Central memory CD8-positive, alpha-beta T cell (primary cell): ENCODE results near the gene UAP1L1.

ENCODE experiments used
- ATAC-seq: fragments of 150-1000 bp; cut with Tn5 transposase; replicated peaks from 2 replicates; pipeline ENCODE4 v1.10.0; 2022; ENCODE audit warnings: mild to moderate bottlenecking, moderate FRiP score, moderate number of reproducible peaks; ENCODE audit not compliant: poor library complexity, severe bottlenecking; ENCODE audit errors: extremely low read depth
- DNase-seq, 2 donors: peaks; one replicate each; pipeline ENCODE4 v3.0.0; 2021; ENCODE audit warnings: low spot score in 2 of 2
- H3K27ac Mint-ChIP-seq: one replicate; pipeline ENCODE4 v1.8.0; 2022; ENCODE audit warnings: low read depth, mild to moderate bottlenecking, moderate library complexity, mixed read lengths
- H3K27me3 Mint-ChIP-seq: one replicate; pipeline ENCODE4 v1.8.0; 2022; ENCODE audit warnings: mixed read lengths
- H3K36me3 Mint-ChIP-seq: one replicate; pipeline ENCODE4 v1.8.0; 2022; ENCODE audit warnings: mild to moderate bottlenecking, moderate library complexity, mixed read lengths; ENCODE audit not compliant: insufficient read depth
- H3K4me1 Mint-ChIP-seq: one replicate; pipeline ENCODE4 v1.8.0; 2022; ENCODE audit warnings: mixed read lengths
- H3K4me3 Mint-ChIP-seq: one replicate; pipeline ENCODE4 v1.8.0; 2022; ENCODE audit warnings: mild to moderate bottlenecking, moderate library complexity, mixed read lengths
- H3K9me3 Mint-ChIP-seq: one replicate; pipeline ENCODE4 v1.8.0; 2022; ENCODE audit warnings: mixed read lengths

Gene UAP1L1

GRCh38 chr9:137128158-137128861 is 51.0 kb downstream of the UAP1L1 start:
- H3K36me3 Mint-ChIP-seq: peaks cover 18% of the 10 kb centered on the region
- H3K27ac Mint-ChIP-seq: peak overlapping the region; percentile 90
- H3K4me1 Mint-ChIP-seq: peaks cover 30% of the 10 kb centered on the region
- H3K27me3 Mint-ChIP-seq: peaks cover 7% of the 10 kb centered on the region
- peak overlapping the region; percentile 79 for H3K4me3 Mint-ChIP-seq
- no peaks in the 10 kb centered on the region for H3K9me3 Mint-ChIP-seq
- ATAC-seq: no peak
- no peak for DNase-seq

DNA sequence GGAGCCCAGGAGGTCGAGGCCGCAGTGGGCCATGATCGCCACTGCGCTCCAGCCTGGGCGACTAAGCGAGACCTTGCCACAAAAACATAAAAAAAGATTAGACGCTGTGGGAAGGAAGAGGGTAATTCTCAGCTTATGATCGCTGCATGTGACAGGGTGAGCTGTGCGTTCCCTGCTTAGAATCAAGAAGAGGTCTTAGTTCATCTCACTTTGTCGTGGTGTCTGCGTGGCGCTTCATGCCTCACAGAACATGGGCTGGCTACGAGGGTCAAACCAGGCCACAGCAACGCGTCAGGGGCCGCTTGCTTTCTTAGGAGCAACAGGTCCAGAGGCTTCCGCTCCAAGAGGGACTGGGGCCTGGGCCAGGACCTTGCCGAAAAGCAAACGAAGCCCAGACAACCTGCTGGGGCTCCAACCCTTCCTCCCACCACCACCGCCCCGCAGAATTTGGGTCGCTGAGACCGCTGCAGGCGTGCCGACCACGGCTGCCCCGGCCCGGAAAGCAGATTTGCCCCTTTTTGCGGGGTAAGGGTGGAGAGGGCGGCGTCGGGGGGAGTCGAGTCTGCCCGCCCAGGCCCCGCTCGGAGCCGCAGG is 51.6 kb downstream of the UAP1L1 start:
- H3K4me1 Mint-ChIP-seq: peaks cover 30% of the 10 kb centered on the region
- H3K27me3 Mint-ChIP-seq: peaks cover 7% of the 10 kb centered on the region
- no peak for DNase-seq
- H3K36me3 Mint-ChIP-seq: peaks cover 18% of the 10 kb centered on the region
- ATAC-seq: peak; percentile 21
- H3K9me3 Mint-ChIP-seq: no peaks in the 10 kb centered on the region
- peak overlapping the region; percentile 90 for H3K27ac Mint-ChIP-seq
- peak overlapping the region; percentile 79 for H3K4me3 Mint-ChIP-seq

GRCh38 chr9:137129456-137130175 is 52.3 kb downstream of the UAP1L1 start:
- peaks cover 10% of the 10 kb centered on the region for H3K27me3 Mint-ChIP-seq
- peaks cover 30% of the 10 kb centered on the region for H3K4me1 Mint-ChIP-seq
- peak; percentile 96 for ATAC-seq
- H3K36me3 Mint-ChIP-seq: peaks cover 18% of the 10 kb centered on the region
- no peaks in the 10 kb centered on the region for H3K9me3 Mint-ChIP-seq
- peak; percentile 76 to 84 for DNase-seq
- H3K27ac Mint-ChIP-seq: peak overlapping the region; percentile 90
- H3K4me3 Mint-ChIP-seq: peak overlapping the region; percentile 79

DNA sequence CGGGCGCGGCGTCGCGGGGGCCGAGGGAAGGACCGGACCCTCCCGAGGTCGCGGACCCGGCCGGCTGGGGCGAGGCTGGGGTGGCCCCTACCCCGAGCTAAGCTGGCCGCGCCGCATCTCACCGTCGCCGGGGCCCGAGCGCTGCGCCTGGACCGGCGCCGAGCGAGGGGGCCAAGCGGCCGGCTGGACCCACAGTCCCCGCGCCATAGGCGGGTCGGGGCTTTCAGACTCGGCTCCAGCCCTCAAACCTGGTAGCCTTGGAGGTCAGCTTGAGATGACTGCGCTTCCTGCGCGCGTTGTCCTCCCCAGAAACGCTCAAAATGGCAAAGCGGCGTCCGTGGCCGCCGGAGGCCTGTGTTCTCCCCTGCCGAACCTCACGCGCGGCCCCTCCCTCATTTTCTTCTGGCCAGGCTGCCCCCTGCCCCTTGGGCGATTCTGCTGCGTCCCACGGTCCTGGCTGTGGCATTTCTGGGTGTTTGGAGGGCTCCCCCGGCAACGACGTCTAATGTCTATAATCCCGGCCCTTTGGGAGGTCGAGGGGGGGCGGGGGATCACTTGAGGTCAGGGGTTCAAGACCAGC is 52.9 kb downstream of the UAP1L1 start:
- peaks cover 17% of the 10 kb centered on the region for H3K27me3 Mint-ChIP-seq
- peaks cover 30% of the 10 kb centered on the region for H3K4me1 Mint-ChIP-seq
- no peak for ATAC-seq

More for the DNA sequence above, 52.9 kb downstream of the UAP1L1 start:
- H3K36me3 Mint-ChIP-seq: peaks cover 18% of the 10 kb centered on the region
- peak overlapping the region; percentile 73 for H3K4me3 Mint-ChIP-seq
- no peaks in the 10 kb centered on the region for H3K9me3 Mint-ChIP-seq
- no peak for DNase-seq
- H3K27ac Mint-ChIP-seq: peak overlapping the region; percentile 53
